Esophagus muscularis mucosa (tissue), 3 donors: Measurements from ENCODE around the gene FBN1.

Experiments
- POLR2A ChIP-seq: fragments of 450-650 bp; IDR thresholded peaks from one replicate; pipeline ENCODE4 v1.6.1; 2017; ENCODE audit warnings: antibody characterized with exemption, moderate library complexity, mild to moderate bottlenecking, low read depth
- TF ChIP-seq, protein P1 (sequence below), 3 experiments: fragments of 200-600 bp in 2 of 3; fragments of 450-650 bp in 1 of 3; sonication (generic) in 2 of 3; IDR thresholded peaks; one replicate each; pipeline ENCODE4 v1.5.1; 2017 to 2019; ENCODE audit warnings: antibody characterized with exemption in 3 of 3, mild to moderate bottlenecking in 2 of 3, moderate library complexity in 1 of 3

DNA sequence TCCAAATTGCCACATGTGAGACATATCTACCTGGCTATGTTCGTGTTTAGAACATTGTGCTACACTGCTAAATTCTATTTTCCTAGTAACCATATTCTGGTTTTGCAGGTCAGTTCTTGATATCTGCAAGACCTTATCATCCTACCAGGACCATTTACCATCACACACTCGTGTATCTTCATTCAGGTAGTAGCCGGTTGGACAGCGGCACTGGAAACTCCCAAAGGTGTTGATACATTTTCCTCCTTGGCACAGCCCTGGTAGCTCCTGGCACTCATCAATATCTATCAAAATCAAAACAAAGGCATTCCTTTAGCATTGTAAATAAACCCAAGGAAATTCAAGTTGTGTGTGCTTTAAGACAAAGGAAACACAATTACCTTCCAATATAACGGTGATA lies 180.1 kb downstream of the FBN1 start:
- no peak for TF ChIP-seq POLR2A
- TF ChIP-seq, protein P1, sequence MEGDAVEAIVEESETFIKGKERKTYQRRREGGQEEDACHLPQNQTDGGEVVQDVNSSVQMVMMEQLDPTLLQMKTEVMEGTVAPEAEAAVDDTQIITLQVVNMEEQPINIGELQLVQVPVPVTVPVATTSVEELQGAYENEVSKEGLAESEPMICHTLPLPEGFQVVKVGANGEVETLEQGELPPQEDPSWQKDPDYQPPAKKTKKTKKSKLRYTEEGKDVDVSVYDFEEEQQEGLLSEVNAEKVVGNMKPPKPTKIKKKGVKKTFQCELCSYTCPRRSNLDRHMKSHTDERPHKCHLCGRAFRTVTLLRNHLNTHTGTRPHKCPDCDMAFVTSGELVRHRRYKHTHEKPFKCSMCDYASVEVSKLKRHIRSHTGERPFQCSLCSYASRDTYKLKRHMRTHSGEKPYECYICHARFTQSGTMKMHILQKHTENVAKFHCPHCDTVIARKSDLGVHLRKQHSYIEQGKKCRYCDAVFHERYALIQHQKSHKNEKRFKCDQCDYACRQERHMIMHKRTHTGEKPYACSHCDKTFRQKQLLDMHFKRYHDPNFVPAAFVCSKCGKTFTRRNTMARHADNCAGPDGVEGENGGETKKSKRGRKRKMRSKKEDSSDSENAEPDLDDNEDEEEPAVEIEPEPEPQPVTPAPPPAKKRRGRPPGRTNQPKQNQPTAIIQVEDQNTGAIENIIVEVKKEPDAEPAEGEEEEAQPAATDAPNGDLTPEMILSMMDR (IDR thresholded peaks at IDR 0.05) = no peak
